Rectal smooth muscle tissue (tissue), 1 donor: ENCODE results near the gene UQCR11.
A peak's percentile ranks its signal among the peaks of the same experiment; 100 is the strongest.

ENCODE experiments used
- H3K27ac ChIP-seq: one replicate; pipeline ENCODE4 v1.7.0; 2013; ENCODE audit warnings: low read depth, low read length, inconsistent platforms
- H3K27me3 ChIP-seq: one replicate; pipeline ENCODE4 v1.7.0; 2013; ENCODE audit warnings: low read length; ENCODE audit not compliant: control insufficient read depth, insufficient read depth
- H3K36me3 ChIP-seq: one replicate; pipeline ENCODE4 v1.7.0; 2013; ENCODE audit warnings: low read length; ENCODE audit not compliant: control insufficient read depth, insufficient read depth
- H3K4me1 ChIP-seq: one replicate; pipeline ENCODE4 v1.7.0; 2013; ENCODE audit warnings: low read length; ENCODE audit not compliant: control insufficient read depth, insufficient read depth
- H3K4me3 ChIP-seq: one replicate; pipeline ENCODE4 v1.7.0; 2013; ENCODE audit warnings: low read length
- H3K9ac ChIP-seq: one replicate; pipeline ENCODE4 v1.7.0; 2013; ENCODE audit warnings: low read length

Gene UQCR11

GRCh38 chr19:1605236-1606137 is at the start of gene UQCR11:
Gene UQCR11 (minus strand): TSS chr19:1605462. CDS start chr19:1605409, 53 bp downstream.
- H3K4me3 ChIP-seq, result peak within 1 kb of the TSS; percentile 97
- H3K9ac ChIP-seq, result peak within 1 kb of the TSS; percentile 98
- peaks cover 8% of the 10 kb centered on the region for H3K4me1 ChIP-seq
- H3K27me3 ChIP-seq, result no peaks in the 10 kb centered on the region
- peak within 1 kb of the TSS; percentile 86 for H3K27ac ChIP-seq
- H3K36me3 ChIP-seq, result peaks cover 2% of the 10 kb centered on the region

DNA sequence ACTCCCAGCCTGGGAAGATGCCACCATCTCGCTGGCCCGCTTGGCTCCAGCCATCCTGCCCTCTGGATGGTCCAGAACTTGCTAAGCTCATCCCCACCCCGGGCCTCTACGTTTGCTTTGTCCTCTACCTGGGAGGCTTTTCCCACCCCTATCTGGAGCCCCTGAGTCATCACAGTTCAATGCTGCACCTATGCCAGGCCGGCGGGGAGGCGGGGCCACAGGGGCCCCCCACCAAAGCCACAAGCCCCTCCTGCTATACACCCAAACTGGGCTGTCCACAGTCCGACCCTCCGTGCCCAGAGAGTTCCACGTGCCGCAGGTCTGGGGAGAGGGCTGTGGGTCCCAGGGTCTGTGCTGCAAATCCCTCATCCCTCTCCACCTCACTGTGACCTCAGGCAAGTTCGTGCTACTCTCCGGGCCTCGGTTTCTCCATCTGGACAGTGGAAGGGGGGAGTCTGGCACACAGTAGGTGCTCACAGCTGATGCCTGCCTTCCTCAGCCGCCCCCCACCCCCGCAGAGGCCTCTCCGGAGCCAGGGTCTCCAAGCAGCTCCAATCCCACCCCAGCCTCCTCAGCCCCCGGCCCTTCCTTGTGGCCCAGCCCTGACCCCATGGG is 49.0 kb upstream of the UQCR11 start:
- no peaks in the 10 kb centered on the region for H3K27me3 ChIP-seq
- H3K4me1 ChIP-seq, result peaks cover 2% of the 10 kb centered on the region
- H3K9ac ChIP-seq, result no peak overlapping the region
- no peak overlapping the region for H3K4me3 ChIP-seq
- H3K36me3 ChIP-seq, result no peaks in the 10 kb centered on the region
- no peak overlapping the region for H3K27ac ChIP-seq

DNA sequence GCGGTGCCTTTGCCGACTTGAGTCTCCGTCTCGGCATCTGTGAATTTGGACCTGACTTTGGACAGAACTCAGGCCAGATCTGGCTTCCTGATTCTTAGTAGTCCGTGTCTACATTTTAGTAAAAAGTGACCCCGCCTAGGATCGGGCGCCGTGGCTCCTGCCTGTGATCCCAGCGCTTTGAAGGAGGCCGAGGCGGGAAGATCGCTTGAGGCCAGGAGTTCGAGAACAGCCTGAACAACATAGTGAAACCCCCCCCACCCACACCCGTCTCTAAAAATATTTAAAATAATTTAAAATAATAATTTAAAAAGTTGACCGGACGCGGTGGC is 48.0 kb upstream of the UQCR11 start:
- Histone ChIP-seq H3K27me3 (no peaks in the 10 kb centered on the region), H3K9ac (no peak overlapping the region), H3K36me3 (no peaks in the 10 kb centered on the region), H3K4me3 (peak overlapping the region; percentile 58), H3K4me1 (peaks cover 2% of the 10 kb centered on the region), H3K27ac (peak overlapping the region; percentile 100)

DNA sequence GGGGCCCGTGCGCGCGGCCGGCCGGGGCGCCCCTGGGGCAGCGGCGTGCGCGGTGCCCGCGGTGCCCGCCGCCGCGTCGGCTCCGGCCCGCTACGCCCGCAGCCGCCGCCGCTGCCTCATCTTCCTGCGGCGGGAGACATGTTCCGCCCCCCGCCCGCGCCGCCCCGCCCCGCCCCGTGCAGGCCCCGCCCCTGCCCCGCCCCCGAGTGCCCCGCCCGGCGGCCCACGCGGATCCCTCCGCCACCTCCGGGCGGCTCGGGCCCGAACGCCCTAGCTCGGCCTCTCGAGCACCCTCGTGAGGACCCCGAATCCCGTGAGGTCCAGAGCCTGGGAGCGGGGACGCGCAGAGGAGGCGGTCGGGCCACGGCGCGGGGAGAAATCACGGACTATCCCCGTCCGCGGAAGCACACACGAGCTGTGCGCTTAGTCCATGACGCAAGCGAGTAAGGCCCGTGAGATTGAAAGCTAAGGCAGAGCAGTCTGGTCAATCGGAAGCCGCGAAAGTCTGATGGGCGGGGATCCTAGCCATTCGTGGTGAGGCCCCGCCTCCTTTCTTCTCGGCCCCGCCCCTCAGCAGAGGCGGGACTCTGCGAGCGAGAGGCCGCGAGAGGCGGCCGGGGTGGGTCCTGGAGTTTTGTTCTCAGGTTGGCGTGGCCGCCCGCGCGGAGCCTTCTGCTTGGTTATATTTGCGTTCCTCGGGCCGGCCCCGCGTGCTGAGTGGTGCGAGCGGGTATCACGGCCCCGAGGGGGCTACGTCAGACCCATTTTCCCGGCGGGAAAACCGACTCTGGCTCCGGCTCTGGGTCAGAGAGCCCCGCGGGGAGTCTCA is 47.4 kb upstream of the UQCR11 start, which contains the start of gene TCF3:
TSS of gene TCF3 (minus strand) at position 145 of the 829 bp plus-strand sequence. CDS start 2,367 bp downstream, outside the sequence.
- Histone ChIP-seq H3K27ac (peak within 1 kb of the TSS; percentile 100), H3K4me3 (peak within 1 kb of the TSS; percentile 81), H3K36me3 (no peaks in the 10 kb centered on the region), H3K4me1 (peaks cover 2% of the 10 kb centered on the region), H3K9ac (peak within 1 kb of the TSS; percentile 84), H3K27me3 (no peaks in the 10 kb centered on the region)

DNA sequence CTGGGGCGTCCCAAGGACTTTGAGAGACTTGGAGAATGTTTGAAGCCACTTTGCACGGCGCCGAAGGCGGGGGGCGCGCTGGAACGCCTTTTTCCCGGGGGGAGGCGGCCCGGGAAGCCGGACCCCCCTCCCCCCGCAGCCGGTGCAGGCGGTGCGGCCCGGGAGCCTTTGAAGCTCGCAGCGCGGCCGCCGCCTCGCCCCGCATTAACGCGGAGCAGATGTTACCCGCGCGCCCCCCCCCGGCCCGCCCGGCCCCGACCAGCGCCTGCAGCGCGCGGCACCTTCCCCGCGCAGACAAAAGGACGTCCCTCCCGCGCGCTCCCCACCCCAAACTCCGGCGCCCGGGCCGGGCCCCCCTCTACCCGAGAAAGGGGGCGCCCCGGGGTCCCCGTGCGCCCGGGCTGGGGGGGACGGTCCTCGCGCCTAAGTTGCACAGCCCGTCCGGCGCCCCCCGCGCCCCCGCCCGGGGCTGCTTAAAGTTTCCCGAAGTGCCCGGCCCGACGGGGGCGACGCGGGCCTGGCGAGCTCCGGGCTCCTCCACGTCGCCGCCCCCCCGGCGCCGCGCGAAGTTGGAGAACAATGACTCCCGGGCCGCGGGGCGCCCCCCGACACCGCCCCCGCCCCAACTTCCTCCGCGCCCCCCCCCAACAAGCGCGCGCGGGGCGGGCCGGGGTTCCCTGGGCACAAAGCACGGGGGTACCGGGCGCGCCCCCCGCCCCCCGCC is 46.5 kb upstream of the UQCR11 start:
- Histone ChIP-seq H3K27ac (peak overlapping the region; percentile 14), H3K4me1 (peaks cover 2% of the 10 kb centered on the region), H3K9ac (no peak overlapping the region)

DNA sequence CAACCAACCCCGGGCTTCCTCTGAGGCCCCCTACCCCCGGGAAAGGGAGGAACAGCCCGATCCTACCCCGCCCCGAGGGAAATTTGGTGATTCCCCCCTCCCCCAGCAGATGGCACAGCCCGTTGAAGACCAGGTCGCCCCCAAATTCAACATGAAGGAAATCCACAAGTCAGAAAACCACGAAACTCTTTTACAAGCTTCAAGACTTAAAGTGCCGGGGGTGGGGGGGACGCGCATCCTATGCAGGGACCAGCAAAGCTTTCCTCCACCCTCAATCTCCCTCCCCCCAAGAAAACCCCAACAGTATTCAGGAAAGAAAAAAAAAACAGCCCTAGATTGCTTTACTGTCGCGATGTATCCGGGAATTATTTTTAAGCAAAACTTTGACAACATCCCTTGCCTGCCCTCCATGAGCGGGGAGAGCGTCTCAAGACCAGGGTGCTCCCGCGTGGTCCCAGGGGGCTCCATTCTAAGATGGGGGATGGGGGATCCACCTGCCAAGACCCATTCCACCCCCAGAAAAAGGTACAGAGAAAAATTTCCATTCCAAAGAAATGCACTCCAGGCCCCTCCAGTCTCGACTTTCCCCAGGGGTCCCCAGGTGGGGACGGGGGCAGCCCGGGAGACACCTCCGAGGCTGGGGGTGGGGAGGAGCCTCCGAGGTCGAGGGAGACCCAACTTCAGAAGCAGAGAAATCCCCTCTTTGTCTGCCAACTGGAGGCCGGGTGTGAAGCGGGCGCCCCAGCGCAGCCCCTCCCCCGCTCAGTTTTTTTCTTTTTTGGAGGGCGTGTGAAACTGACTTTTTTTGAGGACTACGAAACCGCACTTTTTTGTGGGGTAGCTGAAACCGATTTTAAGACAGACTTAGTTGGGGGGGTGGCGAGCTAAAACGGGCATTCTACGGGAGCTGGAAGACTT is 45.6 kb upstream of the UQCR11 start:
- Histone ChIP-seq H3K27ac (peak overlapping the region; percentile 14), H3K4me3 (peak overlapping the region; percentile 65), H3K36me3 (no peaks in the 10 kb centered on the region), H3K4me1 (peaks cover 2% of the 10 kb centered on the region), H3K27me3 (no peaks in the 10 kb centered on the region), H3K9ac (no peak overlapping the region)

More for the DNA sequence above, 46.5 kb upstream of the UQCR11 start:
- H3K4me3 ChIP-seq, result peak overlapping the region; percentile 65
- no peaks in the 10 kb centered on the region for H3K36me3 ChIP-seq
- H3K27me3 ChIP-seq, result no peaks in the 10 kb centered on the region

- H3K4me1 ChIP-seq, result peaks cover 2% of the 10 kb centered on the region
- no peaks in the 10 kb centered on the region for H3K36me3 ChIP-seq
- H3K27me3 ChIP-seq, result no peaks in the 10 kb centered on the region
- no peak overlapping the region for H3K9ac ChIP-seq
- peak overlapping the region; percentile 30 for H3K27ac ChIP-seq
- no peak overlapping the region for H3K4me3 ChIP-seq
These were observed 44.7 kb upstream of the UQCR11 start for GRCh38 chr19:1649706-1650649.

- Histone ChIP-seq H3K27ac (no peak overlapping the region), H3K36me3 (peaks cover 3% of the 10 kb centered on the region), H3K9ac (peak overlapping the region; percentile 49), H3K4me1 (peaks cover 2% of the 10 kb centered on the region), H3K4me3 (no peak overlapping the region), H3K27me3 (no peaks in the 10 kb centered on the region)
These were observed 43.8 kb upstream of the UQCR11 start for GRCh38 chr19:1648920-1649541.

DNA sequence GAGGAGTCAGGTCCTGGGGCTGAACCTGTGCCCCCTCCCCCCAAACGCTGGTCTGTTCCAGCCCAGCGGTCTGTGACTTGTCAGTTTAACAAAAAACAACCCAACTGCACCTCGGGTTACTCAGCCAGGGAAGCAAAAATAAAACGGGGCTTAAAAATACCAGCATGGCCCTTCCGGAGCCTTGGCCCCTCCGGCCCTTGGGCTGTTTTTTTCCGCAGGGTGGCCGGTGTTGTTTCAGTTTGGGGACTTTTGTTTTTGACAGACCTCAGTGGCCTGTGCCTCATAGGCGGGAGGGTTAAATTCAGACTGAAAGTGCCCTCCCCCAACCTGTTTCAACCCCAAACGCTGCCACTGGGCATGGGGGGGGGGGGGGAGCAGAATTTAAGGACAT is 43.2 kb upstream of the UQCR11 start:
- peaks cover 2% of the 10 kb centered on the region for H3K4me1 ChIP-seq
- no peak overlapping the region for H3K9ac ChIP-seq
- no peak overlapping the region for H3K27ac ChIP-seq
- H3K27me3 ChIP-seq, result no peaks in the 10 kb centered on the region
- no peak overlapping the region for H3K4me3 ChIP-seq
- peaks cover 3% of the 10 kb centered on the region for H3K36me3 ChIP-seq
